Mucosa of stomach (tissue), 1 donor: ENCODE results near the gene CYTH1.

Experiments used
- H3K27me3 ChIP-seq: one replicate; pipeline ENCODE4 v1.7.0; 2013; ENCODE audit warnings: mild to moderate bottlenecking, low read length; ENCODE audit not compliant: control insufficient read depth, insufficient read depth
- H3K36me3 ChIP-seq: one replicate; pipeline ENCODE4 v1.7.0; 2013; ENCODE audit warnings: low read length; ENCODE audit not compliant: control insufficient read depth, insufficient read depth
- H3K4me1 ChIP-seq: one replicate; pipeline ENCODE4 v1.7.0; 2013; ENCODE audit warnings: mild to moderate bottlenecking, low read length; ENCODE audit not compliant: control insufficient read depth, insufficient read depth
- H3K4me3 ChIP-seq: one replicate; pipeline ENCODE4 v1.7.0; 2013; ENCODE audit warnings: low read length
- H3K9ac ChIP-seq: one replicate; pipeline ENCODE4 v1.7.0; 2013; ENCODE audit warnings: mild to moderate bottlenecking, low read length, moderate library complexity
- H3K9me3 ChIP-seq: one replicate; pipeline ENCODE4 v1.7.0; 2013; ENCODE audit warnings: mild to moderate bottlenecking, low read length, moderate library complexity; ENCODE audit not compliant: control insufficient read depth
- donor health status: Pancreatic carcinoma.

The CYTH1 gene

GRCh38 chr17:78819806-78820792 is 38.0 kb upstream of the CYTH1 start:
- Histone ChIP-seq H3K9me3 (no peaks in the 10 kb centered on the region), H3K36me3 (peaks cover 13% of the 10 kb centered on the region), H3K9ac (no peak overlapping the region)

DNA sequence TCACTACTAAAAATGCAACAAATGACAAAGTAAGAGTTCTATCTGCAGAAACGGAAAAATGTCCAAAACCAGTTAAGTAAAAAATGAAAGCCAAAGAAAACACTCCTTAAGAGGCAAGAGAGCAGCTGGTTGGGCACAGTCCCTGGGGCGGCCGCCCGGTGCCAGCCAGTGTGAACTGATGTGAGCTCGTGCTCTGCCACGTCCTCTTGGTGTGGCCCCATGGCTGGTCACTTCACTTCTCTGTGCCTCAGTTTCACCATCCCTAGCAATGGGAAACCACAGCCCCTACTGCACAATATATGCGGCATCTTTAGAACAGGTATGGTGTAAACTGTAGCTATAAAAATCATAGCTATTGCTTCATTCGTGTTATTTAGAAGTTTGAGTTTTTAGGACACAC is 37.3 kb upstream of the CYTH1 start:
- Histone ChIP-seq H3K4me3 (no peak overlapping the region), H3K36me3 (peaks cover 10% of the 10 kb centered on the region), H3K4me1 (no peaks in the 10 kb centered on the region), H3K27me3 (no peaks in the 10 kb centered on the region), H3K9me3 (no peaks in the 10 kb centered on the region), H3K9ac (no peak overlapping the region)

More at GRCh38 chr17:78819806-78820792, 38.0 kb upstream of the CYTH1 start:
- H3K27me3 ChIP-seq, result no peaks in the 10 kb centered on the region
- no peak overlapping the region for H3K4me3 ChIP-seq
- no peaks in the 10 kb centered on the region for H3K4me1 ChIP-seq

DNA sequence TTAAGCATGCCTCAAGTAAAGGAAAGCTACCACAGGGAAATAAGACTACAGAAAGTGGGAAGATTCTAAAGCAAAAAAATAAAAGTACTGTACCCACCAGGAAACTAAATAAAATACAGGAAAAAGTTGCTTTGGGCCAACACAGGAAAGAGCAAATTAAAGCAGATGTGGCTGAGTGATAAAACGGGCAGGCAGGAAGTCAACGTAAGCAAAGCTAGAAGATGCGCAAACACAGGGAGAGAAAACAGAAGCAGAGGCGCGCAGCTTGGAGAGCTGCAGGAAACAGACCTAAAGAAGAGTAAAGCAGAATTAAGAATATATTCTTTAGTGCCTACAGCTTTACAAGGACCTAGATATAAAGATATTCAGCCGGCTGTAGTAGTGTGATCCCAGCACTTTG is 36.9 kb upstream of the CYTH1 start:
- no peaks in the 10 kb centered on the region for H3K27me3 ChIP-seq
- H3K9ac ChIP-seq, result no peak overlapping the region
- H3K9me3 ChIP-seq, result no peaks in the 10 kb centered on the region
- peaks cover 10% of the 10 kb centered on the region for H3K36me3 ChIP-seq
- no peak overlapping the region for H3K4me3 ChIP-seq
- no peaks in the 10 kb centered on the region for H3K4me1 ChIP-seq

DNA sequence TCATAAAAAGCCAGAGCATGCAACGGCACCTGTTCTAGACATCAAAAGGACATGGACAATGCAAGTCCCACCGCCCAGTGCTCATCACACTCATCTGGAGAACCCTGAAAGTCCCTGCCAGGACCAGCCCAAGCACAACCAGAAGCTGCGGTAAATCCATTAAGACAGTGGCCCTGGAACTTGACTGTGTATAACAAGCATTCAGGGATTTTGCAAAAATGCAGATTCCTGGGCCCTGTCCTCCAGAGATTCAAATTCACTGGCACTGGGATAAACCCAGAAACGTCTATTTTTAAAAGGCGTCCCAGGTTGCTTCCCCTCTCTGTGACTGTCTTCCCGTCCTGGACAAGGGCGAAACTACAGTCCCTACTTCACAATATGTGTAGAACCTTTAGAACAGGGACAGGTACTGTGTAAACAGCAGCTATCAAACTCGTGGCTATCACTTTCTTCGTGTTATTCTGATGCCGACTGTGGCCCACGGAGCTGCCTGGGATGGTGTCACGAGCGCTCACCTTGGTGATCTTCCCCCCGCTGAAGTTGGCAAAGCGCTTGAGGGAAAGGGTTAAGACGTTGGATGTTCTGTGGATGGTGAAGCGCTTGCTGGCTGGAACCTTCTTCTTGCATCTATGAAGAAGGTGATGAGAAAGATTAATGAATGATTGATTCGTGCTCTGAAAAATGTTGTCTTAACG is 36.2 kb upstream of the CYTH1 start:
- no peaks in the 10 kb centered on the region for H3K4me1 ChIP-seq
- H3K9ac ChIP-seq, result no peak overlapping the region
- H3K4me3 ChIP-seq, result no peak overlapping the region

DNA sequence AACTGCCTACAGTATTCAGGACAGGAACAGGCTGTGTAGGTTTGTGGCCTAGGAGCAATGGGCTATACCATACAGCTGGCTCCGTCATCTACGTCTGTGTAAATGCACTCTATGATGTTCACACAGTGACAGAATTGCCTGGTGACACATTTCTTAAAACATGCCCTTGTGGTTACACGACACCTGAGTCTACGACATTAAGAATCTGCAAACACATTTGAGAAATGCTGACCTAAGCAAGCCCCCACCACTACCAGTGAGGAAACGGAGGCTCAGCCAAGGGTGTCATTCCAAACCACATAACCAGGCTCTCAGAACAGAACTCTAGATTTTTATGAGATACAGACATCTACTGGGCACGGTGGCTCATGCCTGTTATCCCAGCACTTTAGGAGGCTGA is 35.0 kb upstream of the CYTH1 start:
- Histone ChIP-seq H3K9me3 (no peaks in the 10 kb centered on the region), H3K4me3 (no peak overlapping the region), H3K27me3 (no peaks in the 10 kb centered on the region), H3K36me3 (peaks cover 16% of the 10 kb centered on the region), H3K9ac (no peak overlapping the region), H3K4me1 (no peaks in the 10 kb centered on the region)

More for the DNA sequence above, 36.2 kb upstream of the CYTH1 start:
- Histone ChIP-seq H3K27me3 (no peaks in the 10 kb centered on the region), H3K9me3 (no peaks in the 10 kb centered on the region), H3K36me3 (peaks cover 13% of the 10 kb centered on the region)

DNA sequence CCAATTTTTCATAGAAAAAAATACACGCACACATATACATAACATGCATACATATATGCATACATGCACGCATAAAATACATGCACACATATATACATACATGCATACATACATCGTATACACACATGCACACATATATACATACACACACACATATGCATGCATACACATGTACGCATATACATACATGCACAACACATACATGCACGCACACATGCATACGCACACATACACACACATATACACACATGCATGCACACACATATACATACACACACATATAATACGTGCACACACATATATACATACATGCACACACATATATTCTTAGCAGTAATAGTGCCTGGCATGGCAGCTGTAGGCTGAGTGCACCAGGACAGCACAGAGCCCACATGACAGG is 33.6 kb upstream of the CYTH1 start:
- Histone ChIP-seq H3K4me1 (no peaks in the 10 kb centered on the region), H3K9me3 (no peaks in the 10 kb centered on the region), H3K36me3 (peaks cover 16% of the 10 kb centered on the region), H3K9ac (no peak overlapping the region), H3K4me3 (no peak overlapping the region), H3K27me3 (no peaks in the 10 kb centered on the region)

DNA sequence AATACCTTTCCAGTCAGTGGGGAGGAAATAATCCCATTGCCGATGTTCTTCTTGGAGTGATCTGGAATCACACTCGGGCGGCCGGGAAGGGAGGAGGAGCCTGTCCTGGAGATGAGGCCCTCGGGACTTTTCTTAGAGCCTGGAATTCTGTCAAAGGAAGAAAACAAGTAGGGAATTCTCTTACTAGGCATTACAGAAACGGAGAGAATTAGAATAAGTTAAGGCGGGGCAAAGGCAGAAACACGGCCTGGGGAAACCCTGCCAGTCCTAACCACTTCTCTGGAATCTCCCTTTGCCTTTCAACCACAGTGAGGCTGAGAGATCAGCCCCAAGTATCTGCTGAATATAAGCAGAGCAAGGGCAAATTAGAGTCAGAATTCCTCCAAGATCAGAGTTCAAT is 30.8 kb upstream of the CYTH1 start:
- no peak overlapping the region for H3K4me3 ChIP-seq
- no peaks in the 10 kb centered on the region for H3K27me3 ChIP-seq
- no peaks in the 10 kb centered on the region for H3K9me3 ChIP-seq
- no peaks in the 10 kb centered on the region for H3K4me1 ChIP-seq
- H3K36me3 ChIP-seq, result peaks cover 7% of the 10 kb centered on the region
- no peak overlapping the region for H3K9ac ChIP-seq

DNA sequence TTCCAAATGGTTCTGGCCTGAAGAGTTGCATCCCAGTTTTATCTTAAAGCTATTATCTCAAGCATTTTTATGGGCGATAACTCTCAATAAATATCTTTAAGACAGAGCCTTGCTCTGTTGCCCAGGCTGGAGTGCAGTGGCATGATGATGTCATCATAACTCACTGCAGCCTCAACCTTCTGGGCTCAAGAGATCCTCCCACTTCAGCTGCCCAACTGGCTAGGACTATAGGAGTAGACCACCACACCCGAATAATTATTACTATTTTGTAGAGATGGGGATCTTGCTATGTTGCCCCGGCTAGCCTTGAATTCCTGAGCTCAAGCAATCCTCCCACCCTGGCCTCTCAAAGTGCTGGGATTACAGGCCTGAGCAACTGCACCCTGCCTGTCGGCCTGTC is 26.1 kb upstream of the CYTH1 start:
- no peak overlapping the region for H3K9ac ChIP-seq
- no peak overlapping the region for H3K4me3 ChIP-seq
- H3K36me3 ChIP-seq, result peaks cover 15% of the 10 kb centered on the region
- no peaks in the 10 kb centered on the region for H3K9me3 ChIP-seq
- H3K27me3 ChIP-seq, result no peaks in the 10 kb centered on the region
- no peaks in the 10 kb centered on the region for H3K4me1 ChIP-seq

DNA sequence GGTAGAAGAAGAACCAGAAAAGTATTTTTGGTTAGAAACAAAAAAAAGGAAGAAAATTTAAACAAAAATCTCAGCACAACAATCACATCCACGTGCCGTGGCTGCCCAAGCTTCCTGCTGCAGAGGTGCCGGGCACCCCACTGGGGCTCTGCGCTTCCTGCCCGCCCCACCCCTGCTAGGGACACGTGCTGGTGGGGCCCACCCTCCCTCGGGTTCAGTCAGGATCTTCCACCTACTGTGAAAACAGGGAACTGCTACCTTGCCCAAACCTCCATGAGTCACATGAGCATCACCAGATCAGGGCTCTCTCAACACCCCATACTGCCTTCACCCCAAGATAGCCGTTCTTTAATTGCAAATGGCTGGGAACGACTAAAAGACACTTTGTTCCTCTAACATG is 24.4 kb upstream of the CYTH1 start:
- Histone ChIP-seq H3K9ac (no peak overlapping the region), H3K36me3 (peaks cover 13% of the 10 kb centered on the region), H3K4me1 (no peaks in the 10 kb centered on the region), H3K27me3 (no peaks in the 10 kb centered on the region), H3K4me3 (no peak overlapping the region), H3K9me3 (no peaks in the 10 kb centered on the region)

DNA sequence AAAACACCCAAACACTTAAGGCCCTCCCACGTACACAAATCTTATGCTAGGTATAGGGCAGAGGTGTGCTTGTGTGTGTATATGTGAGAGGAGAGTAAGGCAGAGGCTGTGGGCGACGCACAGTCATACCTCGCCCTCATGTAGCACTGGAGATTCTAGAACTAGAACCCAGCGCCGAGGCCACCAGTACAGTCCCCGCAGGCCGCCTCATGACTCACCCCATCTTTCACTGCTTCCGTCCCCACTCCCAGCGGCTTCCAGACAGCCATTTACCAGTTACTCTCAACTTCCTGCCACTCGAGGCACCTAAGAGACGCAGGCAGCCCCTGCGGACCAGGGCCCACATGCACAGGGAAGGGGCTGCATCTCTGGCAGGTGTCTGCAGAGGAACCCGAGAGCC is 23.2 kb upstream of the CYTH1 start:
- H3K36me3 ChIP-seq, result peaks cover 13% of the 10 kb centered on the region
- no peaks in the 10 kb centered on the region for H3K27me3 ChIP-seq
- no peak overlapping the region for H3K9ac ChIP-seq
- no peak overlapping the region for H3K4me3 ChIP-seq
- H3K4me1 ChIP-seq, result no peaks in the 10 kb centered on the region
- H3K9me3 ChIP-seq, result no peaks in the 10 kb centered on the region

- H3K36me3 ChIP-seq, result peaks cover 13% of the 10 kb centered on the region
- H3K9ac ChIP-seq, result no peak overlapping the region
- no peak overlapping the region for H3K4me3 ChIP-seq
Measured at GRCh38 chr17:78804777-78805176, 22.7 kb upstream of the CYTH1 start.

DNA sequence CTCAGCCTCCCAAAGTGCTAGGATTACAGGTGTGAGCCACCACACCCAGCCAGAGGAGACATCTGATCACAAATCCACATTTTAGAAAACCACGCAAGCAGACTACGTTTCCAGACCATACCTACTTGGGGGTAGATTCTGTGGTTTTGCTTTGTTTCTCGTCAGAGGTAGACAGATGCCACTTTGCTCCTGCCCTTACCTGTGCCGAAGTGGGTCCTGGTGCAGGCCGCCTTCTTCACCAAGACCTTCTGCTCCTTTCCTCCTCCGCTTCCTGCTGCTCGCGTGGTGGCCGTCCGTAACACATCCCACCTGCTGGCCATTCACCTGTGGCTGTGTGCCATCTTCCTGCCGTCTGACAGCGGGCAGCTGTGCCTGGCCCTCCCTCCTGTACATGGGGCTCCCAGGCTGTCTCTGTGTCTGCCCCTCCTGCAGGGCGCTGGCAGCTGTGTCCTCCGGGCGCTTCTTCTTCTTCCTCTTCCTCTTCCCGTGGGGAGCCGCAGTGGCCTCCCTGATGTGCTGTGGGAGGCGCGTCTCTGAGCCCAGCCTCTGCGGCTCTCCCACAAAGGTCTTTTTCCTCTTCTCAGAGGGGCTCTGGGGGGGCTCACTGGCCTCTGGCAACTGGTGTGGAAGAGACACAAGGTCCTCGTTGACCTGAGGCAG is 21.2 kb upstream of the CYTH1 start:
- Histone ChIP-seq H3K9ac (no peak overlapping the region), H3K4me3 (no peak overlapping the region), H3K27me3 (no peaks in the 10 kb centered on the region), H3K4me1 (no peaks in the 10 kb centered on the region), H3K36me3 (peaks cover 16% of the 10 kb centered on the region), H3K9me3 (no peaks in the 10 kb centered on the region)

More at GRCh38 chr17:78804777-78805176, 22.7 kb upstream of the CYTH1 start:
- Histone ChIP-seq H3K27me3 (no peaks in the 10 kb centered on the region), H3K4me1 (no peaks in the 10 kb centered on the region), H3K9me3 (no peaks in the 10 kb centered on the region)
